Activated T-cell treated with anti-CD3 and anti-CD28 coated beads, Interleukin-2, amount 50 U/mL, for 24 hours (primary cell): ENCODE results near the gene SALL4.
"Not testable (repeated sequence)": the region's sequence is repeated elsewhere in the genome, so short reads cannot be mapped to it uniquely, and the experiment has no call there.

ENCODE experiments used
- DNase-seq: peaks from one replicate; pipeline ENCODE4 v3.0.0-alpha.2; 2020
- H3K27ac Mint-ChIP-seq: 2 replicates; pipeline ENCODE4 v1.8.0; 2020; ENCODE audit warnings: mild to moderate bottlenecking, mixed read lengths
- H3K27me3 Mint-ChIP-seq: 2 replicates; pipeline ENCODE4 v1.8.0; 2020; ENCODE audit warnings: mixed read lengths
- H3K36me3 Mint-ChIP-seq: 2 replicates; pipeline ENCODE4 v1.8.0; 2020; ENCODE audit warnings: low read depth, mixed read lengths
- H3K4me1 Mint-ChIP-seq: 2 replicates; pipeline ENCODE4 v1.8.0; 2020; ENCODE audit warnings: low read depth, mixed read lengths
- H3K4me3 Mint-ChIP-seq: 2 replicates; pipeline ENCODE4 v1.8.0; 2020; ENCODE audit warnings: mild to moderate bottlenecking, moderate library complexity, mixed read lengths
- H3K9me3 Mint-ChIP-seq: 2 replicates; pipeline ENCODE4 v1.8.0; 2020; ENCODE audit warnings: mixed read lengths

Gene SALL4

GRCh38 chr20:51763965-51764602 is 38.2 kb downstream of the SALL4 start:
- Mint-ChIP-seq H3K27ac (no peak overlapping the region), H3K27me3 (peaks cover 39% of the 10 kb centered on the region), H3K4me3 (no peak overlapping the region), H3K36me3 (no peaks in the 10 kb centered on the region), H3K9me3 (no peaks in the 10 kb centered on the region), H3K4me1 (peaks cover 7% of the 10 kb centered on the region)
- DNase-seq = no peak

- H3K27me3 Mint-ChIP-seq = peaks cover 26% of the 10 kb centered on the region
Measured at GRCh38 chr20:51760905-51761546, 41.3 kb downstream of the SALL4 start.

GRCh38 chr20:51759769-51760510 is 42.4 kb downstream of the SALL4 start:
- Mint-ChIP-seq H3K27me3 (peaks cover 16% of the 10 kb centered on the region), H3K9me3 (no peaks in the 10 kb centered on the region), H3K36me3 (no peaks in the 10 kb centered on the region), H3K4me3 (no peak overlapping the region), H3K27ac (no peak overlapping the region), H3K4me1 (no peaks in the 10 kb centered on the region)
- no peak for DNase-seq

More at GRCh38 chr20:51760905-51761546, 41.3 kb downstream of the SALL4 start:
- H3K9me3 Mint-ChIP-seq = no peaks in the 10 kb centered on the region
- no peaks in the 10 kb centered on the region for H3K36me3 Mint-ChIP-seq
- no peak for DNase-seq
- H3K27ac Mint-ChIP-seq = no peak overlapping the region
- no peaks in the 10 kb centered on the region for H3K4me1 Mint-ChIP-seq
- H3K4me3 Mint-ChIP-seq = no peak overlapping the region

- Mint-ChIP-seq H3K36me3 (no peaks in the 10 kb centered on the region), H3K4me1 (no peaks in the 10 kb centered on the region), H3K9me3 (no peaks in the 10 kb centered on the region), H3K4me3 (no peak overlapping the region), H3K27ac (no peak overlapping the region), H3K27me3 (peaks cover 15% of the 10 kb centered on the region)
- no peak for DNase-seq
Measured at GRCh38 chr20:51758978-51759544, 43.3 kb downstream of the SALL4 start.

- H3K4me3 Mint-ChIP-seq = no peak overlapping the region
- H3K36me3 Mint-ChIP-seq = no peaks in the 10 kb centered on the region
- no peak overlapping the region for H3K27ac Mint-ChIP-seq
- H3K4me1 Mint-ChIP-seq = no peaks in the 10 kb centered on the region
- no peak for DNase-seq
- H3K27me3 Mint-ChIP-seq = peaks cover 12% of the 10 kb centered on the region
- H3K9me3 Mint-ChIP-seq = no peaks in the 10 kb centered on the region
Measured at GRCh38 chr20:51757226-51757625, 45.1 kb downstream of the SALL4 start.

GRCh38 chr20:51756653-51757052 is 45.7 kb downstream of the SALL4 start:
- no peak overlapping the region for H3K4me3 Mint-ChIP-seq
- H3K27ac Mint-ChIP-seq = no peak overlapping the region
- H3K9me3 Mint-ChIP-seq = no peaks in the 10 kb centered on the region
- H3K36me3 Mint-ChIP-seq = no peaks in the 10 kb centered on the region
- H3K27me3 Mint-ChIP-seq = peaks cover 12% of the 10 kb centered on the region
- H3K4me1 Mint-ChIP-seq = no peaks in the 10 kb centered on the region
- no peak for DNase-seq

GRCh38 chr20:51753220-51753619 is 49.1 kb downstream of the SALL4 start:
- H3K4me1 Mint-ChIP-seq, H3K36me3 Mint-ChIP-seq, H3K9me3 Mint-ChIP-seq, H3K4me3 Mint-ChIP-seq, DNase-seq, H3K27ac Mint-ChIP-seq, H3K27me3 Mint-ChIP-seq: not testable (repeated sequence)

- no peaks in the 10 kb centered on the region for H3K36me3 Mint-ChIP-seq
- peaks cover 5% of the 10 kb centered on the region for H3K27me3 Mint-ChIP-seq
- H3K4me1 Mint-ChIP-seq = peaks cover 4% of the 10 kb centered on the region
- no peak overlapping the region for H3K27ac Mint-ChIP-seq
- H3K9me3 Mint-ChIP-seq = no peaks in the 10 kb centered on the region
- no peak for DNase-seq
- no peak overlapping the region for H3K4me3 Mint-ChIP-seq
Measured at GRCh38 chr20:51752343-51752951, 49.9 kb downstream of the SALL4 start.

GRCh38 chr20:51750770-51751388 is 51.4 kb downstream of the SALL4 start:
- no peak overlapping the region for H3K4me3 Mint-ChIP-seq
- H3K9me3 Mint-ChIP-seq = no peaks in the 10 kb centered on the region
- DNase-seq = no peak
- H3K27ac Mint-ChIP-seq = no peak overlapping the region
- no peaks in the 10 kb centered on the region for H3K36me3 Mint-ChIP-seq
- peaks cover under 1% of the 10 kb centered on the region for H3K27me3 Mint-ChIP-seq
- H3K4me1 Mint-ChIP-seq = peaks cover 4% of the 10 kb centered on the region

GRCh38 chr20:51750037-51750769 is 52.1 kb downstream of the SALL4 start:
- peak; percentile 46 for DNase-seq
- Mint-ChIP-seq H3K27me3 (peaks cover 4% of the 10 kb centered on the region), H3K9me3 (no peaks in the 10 kb centered on the region), H3K4me1 (peaks cover 4% of the 10 kb centered on the region), H3K4me3 (no peak overlapping the region), H3K27ac (no peak overlapping the region), H3K36me3 (no peaks in the 10 kb centered on the region)

- H3K27me3 Mint-ChIP-seq = peaks cover 4% of the 10 kb centered on the region
- no peaks in the 10 kb centered on the region for H3K9me3 Mint-ChIP-seq
- no peak for DNase-seq
- H3K36me3 Mint-ChIP-seq = no peaks in the 10 kb centered on the region
- H3K4me1 Mint-ChIP-seq = peaks cover 4% of the 10 kb centered on the region
- no peak overlapping the region for H3K4me3 Mint-ChIP-seq
- no peak overlapping the region for H3K27ac Mint-ChIP-seq
Measured at GRCh38 chr20:51749674-51750036, 52.7 kb downstream of the SALL4 start.

GRCh38 chr20:51747182-51747911 is 55.0 kb downstream of the SALL4 start:
- Mint-ChIP-seq H3K27me3 (peaks cover 4% of the 10 kb centered on the region), H3K4me3 (no peak overlapping the region), H3K36me3 (no peaks in the 10 kb centered on the region), H3K9me3 (no peaks in the 10 kb centered on the region), H3K4me1 (peaks cover 4% of the 10 kb centered on the region), H3K27ac (no peak overlapping the region)
- no peak for DNase-seq

- Mint-ChIP-seq H3K27me3 (peaks cover 4% of the 10 kb centered on the region), H3K4me3 (no peak overlapping the region), H3K36me3 (no peaks in the 10 kb centered on the region), H3K27ac (no peak overlapping the region), H3K4me1 (peaks cover 4% of the 10 kb centered on the region), H3K9me3 (no peaks in the 10 kb centered on the region)
- no peak for DNase-seq
Measured at GRCh38 chr20:51745804-51746203, 56.5 kb downstream of the SALL4 start.
